ENCODE results near the gene PLOD2. TPM values are rescaled to one million over a fixed set of nuclear protein-coding genes. Genes with fewer than 3 reads are reported as not detected.

PLOD2 gene
- total and polyA plus RNA-seq, 4 donors, result 18.6 to 57.0 (median 24.3) TPM

- TF ChIP-seq REST (IDR thresholded peaks at IDR 0.05) (no peak), HNF4A (conservative IDR thresholded peaks at IDR 0.05) (no peak), NR2F2 (IDR thresholded peaks at IDR 0.05) (no peak), TAF1 (conservative IDR thresholded peaks at IDR 0.05) (no peak), FOXA2 (IDR thresholded peaks at IDR 0.05) (no peak), RXRA (IDR thresholded peaks at IDR 0.05) (no peak), CTCF (IDR thresholded peaks at IDR 0.05; ENCODE audit: low read depth, low read length, missing input control) (no peak), FOXA1 (IDR thresholded peaks at IDR 0.05) (no peak), RAD21 (IDR thresholded peaks at IDR 0.05) (no peak), YY1 (IDR thresholded peaks at IDR 0.05) (no peak), EGR1 (IDR thresholded peaks at IDR 0.05; ENCODE audit: low read depth in 2 of 2) (no peak), SP1 (IDR thresholded peaks at IDR 0.05) (no peak), MAX (IDR thresholded peaks at IDR 0.05) (no peak), GABPA (IDR thresholded peaks at IDR 0.05 in 1 of 2, conservative IDR thresholded peaks at IDR 0.05 in 1 of 2) (no peak)
- WGBS, result 96% methylated on average over 6 of the region's 6 CpGs
- no peak overlapping the region for H3K4me3 ChIP-seq (ENCODE audit: low read depth in 1 of 3, low read length in 3 of 3)
Observed at GRCh38 chr3:146180376-146180775, 19.4 kb upstream of the PLOD2 start.

GRCh38 chr3:146178006-146178689 is 17.2 kb upstream of the PLOD2 start:
- H3K4me1 ChIP-seq (ENCODE audit: control insufficient read depth in 4 of 4, insufficient read depth in 4 of 4, low read length in 3 of 4), result no peaks in the 10 kb centered on the region
- no peak overlapping the region for H3K4me3 ChIP-seq (ENCODE audit: low read depth in 1 of 3, low read length in 3 of 3)
- no peak overlapping the region for H3K27ac ChIP-seq (ENCODE audit: low read depth in 1 of 2, low read length in 2 of 2)
- no peak for DNase-seq (ENCODE audit: low spot score)
- no peaks in the 10 kb centered on the region for H3K27me3 ChIP-seq (ENCODE audit: control insufficient read depth in 4 of 4, insufficient read depth in 4 of 4, low read length in 3 of 4)
- WGBS, result 87% methylated on average over 6 of the region's 6 CpGs
- H3K9ac ChIP-seq (ENCODE audit: low read depth in 1 of 2, low read length in 2 of 2), result no peak overlapping the region
- H3K9me3 ChIP-seq (ENCODE audit: control insufficient read depth in 4 of 4, low read length in 3 of 4), result no peaks in the 10 kb centered on the region
- no peaks in the 10 kb centered on the region for H3K36me3 ChIP-seq (ENCODE audit: control insufficient read depth in 4 of 4, insufficient read depth in 3 of 4, low read depth in 1 of 4, low read length in 3 of 4)
- TF ChIP-seq ATF3 (IDR thresholded peaks at IDR 0.05), result no peak
- no peak for TF ChIP-seq REST (IDR thresholded peaks at IDR 0.05)
- TF ChIP-seq HNF4A (conservative IDR thresholded peaks at IDR 0.05), result no peak
- TF ChIP-seq SP1 (IDR thresholded peaks at IDR 0.05), result no peak
- no peak for TF ChIP-seq FOXA1 (IDR thresholded peaks at IDR 0.05)
- no peak for TF ChIP-seq JUND (IDR thresholded peaks at IDR 0.05)
- no peak for TF ChIP-seq RXRA (IDR thresholded peaks at IDR 0.05)
- no peak for TF ChIP-seq CTCF (IDR thresholded peaks at IDR 0.05; ENCODE audit: low read depth, low read length, missing input control)
- TF ChIP-seq HNF4G (IDR thresholded peaks at IDR 0.05), result no peak
- TF ChIP-seq ZBTB33 (IDR thresholded peaks at IDR 0.05), result no peak
- TF ChIP-seq NR2F2 (IDR thresholded peaks at IDR 0.05), result no peak
- TF ChIP-seq FOXA2 (IDR thresholded peaks at IDR 0.05), result no peak

More at GRCh38 chr3:146180376-146180775, 19.4 kb upstream of the PLOD2 start:
- no peak overlapping the region for H3K27ac ChIP-seq (ENCODE audit: low read depth in 1 of 2, low read length in 2 of 2)
- H3K9ac ChIP-seq (ENCODE audit: low read depth in 1 of 2, low read length in 2 of 2), result no peak overlapping the region
- H3K36me3 ChIP-seq (ENCODE audit: control insufficient read depth in 4 of 4, insufficient read depth in 3 of 4, low read depth in 1 of 4, low read length in 3 of 4), result no peaks in the 10 kb centered on the region
- H3K27me3 ChIP-seq (ENCODE audit: control insufficient read depth in 4 of 4, insufficient read depth in 4 of 4, low read length in 3 of 4), result no peaks in the 10 kb centered on the region
- no peak for DNase-seq (ENCODE audit: low spot score)
- H3K9me3 ChIP-seq (ENCODE audit: control insufficient read depth in 4 of 4, low read length in 3 of 4), result no peaks in the 10 kb centered on the region
- peaks cover 0 to 2% (median 0%) of the 10 kb centered on the region in 4 donors for H3K4me1 ChIP-seq (ENCODE audit: control insufficient read depth in 4 of 4, insufficient read depth in 4 of 4, low read length in 3 of 4)

Measured in liver (tissue), 9 donors.